ENCODE data around the gene LRCH1. TPM values are rescaled to one million over a fixed set of nuclear protein-coding genes. Genes with fewer than 3 reads are reported as not detected.

LRCH1 gene
- total and polyA plus RNA-seq, 4 donors: 2.6 to 6.6 (median 3.4) TPM

- no peak overlapping the region for H3K27ac ChIP-seq (ENCODE audit: low read depth in 1 of 2, low read length in 2 of 2)
- no peak overlapping the region for H3K4me3 ChIP-seq (ENCODE audit: low read depth in 1 of 3, low read length in 3 of 3)
Measured at GRCh38 chr13:46614582-46614981, 61.6 kb downstream of the LRCH1 start.

More at GRCh38 chr13:46614582-46614981, 61.6 kb downstream of the LRCH1 start:
- no peak overlapping the region for H3K9ac ChIP-seq (ENCODE audit: low read depth in 1 of 2, low read length in 2 of 2)
- H3K27me3 ChIP-seq (ENCODE audit: control insufficient read depth in 4 of 4, insufficient read depth in 4 of 4, low read length in 3 of 4): no peaks in the 10 kb centered on the region
- WGBS: 92% methylated on average over 7 of the region's 7 CpGs
- H3K9me3 ChIP-seq (ENCODE audit: control insufficient read depth in 4 of 4, low read length in 3 of 4): no peaks in the 10 kb centered on the region
- DNase-seq (ENCODE audit: low spot score): no peak
- no peak for TF ChIP-seq REST (IDR thresholded peaks at IDR 0.05)
- no peak for TF ChIP-seq RXRA (IDR thresholded peaks at IDR 0.05)
- no peak for TF ChIP-seq ZBTB33 (IDR thresholded peaks at IDR 0.05)
- TF ChIP-seq, protein P1, sequence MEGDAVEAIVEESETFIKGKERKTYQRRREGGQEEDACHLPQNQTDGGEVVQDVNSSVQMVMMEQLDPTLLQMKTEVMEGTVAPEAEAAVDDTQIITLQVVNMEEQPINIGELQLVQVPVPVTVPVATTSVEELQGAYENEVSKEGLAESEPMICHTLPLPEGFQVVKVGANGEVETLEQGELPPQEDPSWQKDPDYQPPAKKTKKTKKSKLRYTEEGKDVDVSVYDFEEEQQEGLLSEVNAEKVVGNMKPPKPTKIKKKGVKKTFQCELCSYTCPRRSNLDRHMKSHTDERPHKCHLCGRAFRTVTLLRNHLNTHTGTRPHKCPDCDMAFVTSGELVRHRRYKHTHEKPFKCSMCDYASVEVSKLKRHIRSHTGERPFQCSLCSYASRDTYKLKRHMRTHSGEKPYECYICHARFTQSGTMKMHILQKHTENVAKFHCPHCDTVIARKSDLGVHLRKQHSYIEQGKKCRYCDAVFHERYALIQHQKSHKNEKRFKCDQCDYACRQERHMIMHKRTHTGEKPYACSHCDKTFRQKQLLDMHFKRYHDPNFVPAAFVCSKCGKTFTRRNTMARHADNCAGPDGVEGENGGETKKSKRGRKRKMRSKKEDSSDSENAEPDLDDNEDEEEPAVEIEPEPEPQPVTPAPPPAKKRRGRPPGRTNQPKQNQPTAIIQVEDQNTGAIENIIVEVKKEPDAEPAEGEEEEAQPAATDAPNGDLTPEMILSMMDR (IDR thresholded peaks at IDR 0.05; ENCODE audit: low read depth, low read length, missing input control): no peak
- TF ChIP-seq, protein P2, sequence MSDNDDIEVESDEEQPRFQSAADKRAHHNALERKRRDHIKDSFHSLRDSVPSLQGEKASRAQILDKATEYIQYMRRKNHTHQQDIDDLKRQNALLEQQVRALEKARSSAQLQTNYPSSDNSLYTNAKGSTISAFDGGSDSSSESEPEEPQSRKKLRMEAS (IDR thresholded peaks at IDR 0.05): no peak
- no peak for TF ChIP-seq YY1 (IDR thresholded peaks at IDR 0.05)
- no peak for TF ChIP-seq JUND (IDR thresholded peaks at IDR 0.05)
- no peak for TF ChIP-seq EGR1 (IDR thresholded peaks at IDR 0.05; ENCODE audit: low read depth in 2 of 2)
- TF ChIP-seq TAF1 (conservative IDR thresholded peaks at IDR 0.05): no peak
- TF ChIP-seq SP1 (IDR thresholded peaks at IDR 0.05): no peak
- no peak for TF ChIP-seq NR2F2 (IDR thresholded peaks at IDR 0.05)
- TF ChIP-seq, protein P3, sequence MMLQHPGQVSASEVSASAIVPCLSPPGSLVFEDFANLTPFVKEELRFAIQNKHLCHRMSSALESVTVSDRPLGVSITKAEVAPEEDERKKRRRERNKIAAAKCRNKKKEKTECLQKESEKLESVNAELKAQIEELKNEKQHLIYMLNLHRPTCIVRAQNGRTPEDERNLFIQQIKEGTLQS (IDR thresholded peaks at IDR 0.05): no peak
- TF ChIP-seq RAD21 (IDR thresholded peaks at IDR 0.05): no peak
- TF ChIP-seq HNF4A (conservative IDR thresholded peaks at IDR 0.05): no peak
- no peaks in the 10 kb centered on the region for H3K36me3 ChIP-seq (ENCODE audit: control insufficient read depth in 4 of 4, insufficient read depth in 3 of 4, low read depth in 1 of 4, low read length in 3 of 4)
- H3K4me1 ChIP-seq (ENCODE audit: control insufficient read depth in 4 of 4, insufficient read depth in 4 of 4, low read length in 3 of 4): peaks cover 0 to 6% (median 2%) of the 10 kb centered on the region in 4 donors
